K562 (cell line): ENCODE results near the gene PREP. TPM values are rescaled to one million over a fixed set of nuclear protein-coding genes. Genes with fewer than 3 reads are reported as not detected.

ENCODE experiments used
- CEBPG ChIP-seq, 3 experiments: fragments of 200-800 bp in 1 of 3; sonication (Bioruptor generic) in 1 of 3; sonication (generic) in 1 of 3; formaldehyde crosslinking in 1 of 3; IDR thresholded peaks in 2 of 3; conservative IDR thresholded peaks in 1 of 3; 2 replicates each; pipeline versions ENCODE4 v1.6.1 to v1.8.0; 2016 to 2022; ENCODE audit warnings: missing compliant biosample characterization in 2 of 3, missing genetic modification characterization in 2 of 3, mild to moderate bottlenecking in 1 of 3, missing genetic modification reagents in 1 of 3
- EHMT2 ChIP-seq: fragments of 450-650 bp; IDR thresholded peaks from 2 replicates; pipeline ENCODE4 v1.6.1; 2018; ENCODE audit warnings: antibody characterized with exemption
- ETS1 ChIP-seq: conservative IDR thresholded peaks from 2 replicates; pipeline ENCODE4 v1.6.1; 2011; ENCODE audit warnings: low read depth, mild to moderate bottlenecking, low read length; ENCODE audit not compliant: control insufficient read depth
- FUS ChIP-seq: fragments of 200-400 bp; formaldehyde crosslinking; optimal IDR thresholded peaks from 2 replicates; pipeline ENCODE3; 2017; ENCODE audit warnings: low read depth, low read length
- HDGF ChIP-seq: fragments of 450-650 bp; IDR thresholded peaks from 2 replicates; pipeline ENCODE4 v1.6.1; 2016
- KLF13 ChIP-seq: fragments of 450-650 bp; IDR thresholded peaks from 2 replicates; pipeline ENCODE4 v1.6.1; 2016; ENCODE audit warnings: missing genetic modification characterization, low read depth, mild to moderate bottlenecking, missing compliant biosample characterization, moderate library complexity, borderline replicate concordance
- RAD21 ChIP-seq, 2 experiments: fragments of 250-450 bp in 1 of 2; fragments of 450-650 bp in 1 of 2; sonication (Bioruptor Pico) in 1 of 2; formaldehyde crosslinking in 1 of 2; IDR thresholded peaks in 1 of 2; conservative IDR thresholded peaks in 1 of 2; 2 replicates each; pipeline versions ENCODE4 v1.4.0 to v1.8.0; 2020 to 2022; ENCODE audit warnings: mild to moderate bottlenecking in 2 of 2, moderate library complexity in 1 of 2
- SP1 ChIP-seq: sonication (generic); formaldehyde crosslinking; IDR thresholded peaks from 2 replicates; pipeline ENCODE4 v1.8.1; 2022; ENCODE audit warnings: mild to moderate bottlenecking, missing genetic modification reagents
- SRSF1 ChIP-seq: fragments of 200-400 bp; formaldehyde crosslinking; IDR thresholded peaks from 2 replicates; pipeline ENCODE4 v1.6.1; 2017; ENCODE audit warnings: mild to moderate bottlenecking, low read depth, low read length, moderate library complexity
- TBL1XR1 ChIP-seq, 2 experiments: IDR thresholded peaks; 2 replicates each; pipeline ENCODE4 v1.6.1; 2012; ENCODE audit warnings: improper control_type of control experiment in 2 of 2, low read length in 2 of 2, mild to moderate bottlenecking in 1 of 2
- USF2 ChIP-seq: sonication (generic); formaldehyde crosslinking; IDR thresholded peaks from 2 replicates; pipeline ENCODE4 v1.5.0; 2020; ENCODE audit warnings: missing genetic modification reagents
- YY1 ChIP-seq, 3 experiments: IDR thresholded peaks; 2 replicates each; pipeline ENCODE4 v1.6.1; 2011; ENCODE audit warnings: low read length in 2 of 3, mild to moderate bottlenecking in 2 of 3, moderate library complexity in 2 of 3, borderline replicate concordance in 1 of 3, control low read depth in 1 of 3, low read depth in 1 of 3; ENCODE audit not compliant: insufficient read depth in 3 of 3, insufficient replicate concordance in 2 of 3, control insufficient read depth in 1 of 3, insufficient read length in 1 of 3; ENCODE audit errors: extremely low read depth in 1 of 3
- ZKSCAN1 ChIP-seq: fragments of 150-350 bp; IDR thresholded peaks from 2 replicates; pipeline ENCODE4 v1.6.1; 2016; ENCODE audit warnings: low read depth, low read length
- ZNF174 ChIP-seq: fragments of 250-450 bp; sonication (Bioruptor Pico); IDR thresholded peaks from 2 replicates; pipeline ENCODE4 v1.4.0; 2020; ENCODE audit warnings: mild to moderate bottlenecking
- ZNF561 ChIP-seq: fragments of 450-650 bp; formaldehyde crosslinking; conservative IDR thresholded peaks from 2 replicates; pipeline ENCODE4 v1.4.0; 2020; ENCODE audit warnings: mild to moderate bottlenecking, moderate library complexity
- ZNF740 ChIP-seq, 3 experiments: fragments of 200-800 bp in 1 of 3; sonication (Bioruptor generic) in 1 of 3; sonication (generic) in 1 of 3; formaldehyde crosslinking in 1 of 3; IDR thresholded peaks; 2 replicates each; pipeline versions ENCODE4 v1.6.1 to v1.8.0; 2016 to 2022; ENCODE audit warnings: mild to moderate bottlenecking in 2 of 3, missing compliant biosample characterization in 2 of 3, missing genetic modification characterization in 2 of 3, missing genetic modification reagents in 1 of 3
- polyA plus RNA-seq, 8 experiments: library from polyadenylated mRNA; depleted of rRNA in 4 of 8; stranded (reverse) in 5 of 8; unstranded in 3 of 8; fragments of >200 nt; fragmentation: Nextera tagmentation in 2 of 8; fragmentation: Illumina TruSeq in 1 of 8; extraction: Ambion mirVana in 2 of 8; extraction: Trizol in 1 of 8; gene quantifications; 2 replicates each; pipeline versions ENCODE4 v1.2.1 to v1.2.3, GENCODE V29; 2011 to 2014; ENCODE audit warnings: inconsistent platforms in 1 of 8, missing spikeins in 1 of 8
- total RNA-seq, 7 experiments: library from RNA; depleted of rRNA in 6 of 7; stranded (reverse); fragments of >200 nt in 6 of 7; fragmentation: Illumina TruSeq in 2 of 7; extraction: Trizol in 2 of 7; gene quantifications; 2 replicates each; pipeline versions ENCODE4 v1.2.1 to v1.2.3, GENCODE V29; 2011 to 2021; ENCODE audit warnings: low replicate concordance in 1 of 7
- TF ChIP-seq, protein P1 (sequence below), 2 experiments: fragments of 450-650 bp in 1 of 2; sonication (generic) in 1 of 2; formaldehyde crosslinking; conservative IDR thresholded peaks; 2 replicates each; pipeline versions ENCODE4 v1.4.0 to v1.8.1; 2020 to 2022; ENCODE audit warnings: mild to moderate bottlenecking in 1 of 2, missing genetic modification reagents in 1 of 2
- TF ChIP-seq, protein P2 (sequence below): IDR thresholded peaks from 2 replicates; pipeline ENCODE4 v1.6.1; 2012; ENCODE audit warnings: low read depth, low read length, improper control_type of control experiment, borderline replicate concordance

Gene PREP
- total and polyA plus RNA-seq, 9 of the 15 experiments (the other 6 are each of a cell fraction or from before 2014, with no cell fraction given): 14.1 to 60.8 (median 28.3) TPM

- TF ChIP-seq SRSF1: no peak
- no peak for TF ChIP-seq USF2 (CRISPR knock-in tag)
- TF ChIP-seq FUS: no peak
- TF ChIP-seq HDGF: no peak
- TF ChIP-seq, protein P1, sequence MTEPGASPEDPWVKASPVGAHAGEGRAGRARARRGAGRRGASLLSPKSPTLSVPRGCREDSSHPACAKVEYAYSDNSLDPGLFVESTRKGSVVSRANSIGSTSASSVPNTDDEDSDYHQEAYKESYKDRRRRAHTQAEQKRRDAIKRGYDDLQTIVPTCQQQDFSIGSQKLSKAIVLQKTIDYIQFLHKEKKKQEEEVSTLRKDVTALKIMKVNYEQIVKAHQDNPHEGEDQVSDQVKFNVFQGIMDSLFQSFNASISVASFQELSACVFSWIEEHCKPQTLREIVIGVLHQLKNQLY (CRISPR knock-in tag; conservative IDR thresholded peaks at IDR 0.05): no peak
- TF ChIP-seq EHMT2: peak; percentile 21; the same call in 1 of the 2 replicates
- no peak for TF ChIP-seq SP1 (CRISPR knock-in tag)
- TF ChIP-seq YY1 (IDR thresholded peaks at IDR 0.05; ENCODE audit: borderline replicate concordance in 1 of 3, control insufficient read depth in 1 of 3, extremely low read depth in 1 of 3, insufficient read depth in 3 of 3, insufficient read length in 1 of 3, insufficient replicate concordance in 2 of 3, low read depth in 1 of 3, low read length in 2 of 3): peak in 2 of 3 experiments; percentile 34 to 50
- TF ChIP-seq ZKSCAN1: no peak
- TF ChIP-seq ZNF561: no peak
- peak; percentile 13 to 47; a peak in 3 of 4 replicates for TF ChIP-seq RAD21 (CRISPR knock-in tag; conservative IDR thresholded peaks at IDR 0.05 in 1 of 2, IDR thresholded peaks at IDR 0.05 in 1 of 2)
- TF ChIP-seq, protein P2, sequence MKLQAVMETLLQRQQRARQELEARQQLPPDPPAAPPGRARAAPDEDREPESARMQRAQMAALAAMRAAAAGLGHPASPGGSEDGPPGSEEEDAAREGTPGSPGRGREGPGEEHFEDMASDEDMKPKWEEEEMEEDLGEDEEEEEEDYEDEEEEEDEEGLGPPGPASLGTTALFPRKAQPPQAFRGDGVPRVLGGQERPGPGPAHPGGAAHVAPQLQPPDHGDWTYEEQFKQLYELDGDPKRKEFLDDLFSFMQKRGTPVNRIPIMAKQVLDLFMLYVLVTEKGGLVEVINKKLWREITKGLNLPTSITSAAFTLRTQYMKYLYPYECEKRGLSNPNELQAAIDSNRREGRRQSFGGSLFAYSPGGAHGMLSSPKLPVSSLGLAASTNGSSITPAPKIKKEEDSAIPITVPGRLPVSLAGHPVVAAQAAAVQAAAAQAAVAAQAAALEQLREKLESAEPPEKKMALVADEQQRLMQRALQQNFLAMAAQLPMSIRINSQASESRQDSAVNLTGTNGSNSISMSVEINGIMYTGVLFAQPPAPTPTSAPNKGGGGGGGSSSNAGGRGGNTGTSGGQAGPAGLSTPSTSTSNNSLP: no peak
- TF ChIP-seq TBL1XR1 (IDR thresholded peaks at IDR 0.05; ENCODE audit: low read length in 2 of 2): no peak
- TF ChIP-seq CEBPG (CRISPR knock-in tag; IDR thresholded peaks at IDR 0.05): no peak
- TF ChIP-seq CEBPG (tag; conservative IDR thresholded peaks at IDR 0.05 in 1 of 2, IDR thresholded peaks at IDR 0.05 in 1 of 2): no peak
- no peak for TF ChIP-seq ZNF740 (CRISPR knock-in tag; IDR thresholded peaks at IDR 0.05)
- TF ChIP-seq ZNF740 (tag; IDR thresholded peaks at IDR 0.05): no peak
- TF ChIP-seq ETS1: peak; percentile 69; the same call in 1 of the 2 replicates
- TF ChIP-seq KLF13 (tag): no peak
- no peak for TF ChIP-seq ZNF174 (CRISPR knock-in tag)
These were observed at the start of gene PREP (continued) for GRCh38 chr6:105402939-105403935.
